H9 (cell line): ENCODE data around the gene RAP1GDS1. TPM values are rescaled to one million over a fixed set of nuclear protein-coding genes. Genes with fewer than 3 reads are reported as not detected.

ENCODE experiments used
- DNase-seq: peaks from one replicate; pipeline ENCODE4 v3.0.0-alpha.2; 2017
- H2AFZ ChIP-seq: one replicate; pipeline ENCODE4 v1.6.1; 2013; ENCODE audit warnings: mild to moderate bottlenecking, low read length, control low read depth, moderate library complexity
- H2AK5ac ChIP-seq: 2 replicates; pipeline ENCODE4 v1.6.1; 2013; ENCODE audit warnings: low read length, control low read depth, mixed read lengths; ENCODE audit not compliant: insufficient read length
- H2BK120ac ChIP-seq: one replicate; pipeline ENCODE4 v1.6.1; 2013; ENCODE audit warnings: low read depth, mild to moderate bottlenecking, low read length, control low read depth, inconsistent platforms; ENCODE audit not compliant: poor library complexity, severe bottlenecking
- H2BK12ac ChIP-seq: 2 replicates; pipeline ENCODE4 v1.6.1; 2013; ENCODE audit warnings: low read length, control low read depth, mixed read lengths, low read depth; ENCODE audit not compliant: insufficient read length
- H2BK15ac ChIP-seq: 2 replicates; pipeline ENCODE4 v1.6.1; 2013; ENCODE audit warnings: low read depth, low read length, control low read depth
- H2BK20ac ChIP-seq: one replicate; pipeline ENCODE4 v1.6.1; 2013; ENCODE audit warnings: low read depth, mild to moderate bottlenecking, low read length, control low read depth, inconsistent platforms; ENCODE audit not compliant: poor library complexity, severe bottlenecking
- H2BK5ac ChIP-seq: 2 replicates; pipeline ENCODE4 v1.6.1; 2013; ENCODE audit warnings: low read length, control low read depth, mixed read lengths; ENCODE audit not compliant: insufficient read length
- H3K14ac ChIP-seq: 2 replicates; pipeline ENCODE4 v1.6.1; 2013; ENCODE audit warnings: low read length, control low read depth; ENCODE audit not compliant: insufficient read depth
- H3K18ac ChIP-seq: 2 replicates; pipeline ENCODE4 v1.6.1; 2013; ENCODE audit warnings: low read depth, mild to moderate bottlenecking, mixed read lengths, low read length, control low read depth; ENCODE audit not compliant: insufficient read length
- H3K23ac ChIP-seq: 2 replicates; pipeline ENCODE4 v1.6.1; 2013; ENCODE audit warnings: low read length, control low read depth, mixed read lengths, low read depth; ENCODE audit not compliant: insufficient read length
- H3K23me2 ChIP-seq: 2 replicates; pipeline ENCODE4 v1.6.1; 2013; ENCODE audit warnings: low read depth, mild to moderate bottlenecking, mixed read lengths, low read length, control low read depth; ENCODE audit not compliant: insufficient read length, poor library complexity, severe bottlenecking
- H3K27ac ChIP-seq: 2 replicates; pipeline ENCODE4 v1.5.1; 2013; ENCODE audit warnings: low read length, control low read depth, mixed read lengths, low read depth; ENCODE audit not compliant: insufficient read length
- H3K27me3 ChIP-seq: 2 replicates; pipeline ENCODE4 v1.6.1; 2013; ENCODE audit warnings: low read length, control low read depth, inconsistent platforms; ENCODE audit not compliant: insufficient read depth
- H3K4ac ChIP-seq: 2 replicates; pipeline ENCODE4 v1.6.1; 2013; ENCODE audit warnings: low read depth, mild to moderate bottlenecking, control low read depth, inconsistent platforms, low read length, moderate library complexity
- H3K4me1 ChIP-seq: 2 replicates; pipeline ENCODE4 v1.6.1; 2013; ENCODE audit warnings: low read length, control low read depth, inconsistent platforms; ENCODE audit not compliant: insufficient read depth
- H3K4me2 ChIP-seq: 2 replicates; pipeline ENCODE4 v1.6.1; 2013; ENCODE audit warnings: low read length, control low read depth, mixed read lengths; ENCODE audit not compliant: insufficient read length, insufficient read depth
- H3K56ac ChIP-seq: 2 replicates; pipeline ENCODE4 v1.6.1; 2013; ENCODE audit warnings: low read depth, mild to moderate bottlenecking, mixed read lengths, low read length, control low read depth; ENCODE audit not compliant: insufficient read length
- H3K79me1 ChIP-seq: 2 replicates; pipeline ENCODE4 v1.6.1; 2013; ENCODE audit warnings: low read depth, mild to moderate bottlenecking, moderate library complexity, low read length, control low read depth, inconsistent platforms; ENCODE audit not compliant: insufficient read depth, poor library complexity, severe bottlenecking
- H3K79me2 ChIP-seq: 2 replicates; pipeline ENCODE4 v1.6.1; 2013; ENCODE audit warnings: low read length, control low read depth, inconsistent platforms; ENCODE audit not compliant: insufficient read depth
- H3K9ac ChIP-seq: 2 replicates; pipeline ENCODE4 v1.6.1; 2013; ENCODE audit warnings: low read length, control low read depth, mixed read lengths; ENCODE audit not compliant: insufficient read length; ENCODE audit errors: extremely low read depth
- H3K9me3 ChIP-seq: one replicate; pipeline ENCODE4 v1.6.1; 2013; ENCODE audit warnings: low read depth, low read length, inconsistent platforms; ENCODE audit not compliant: control insufficient read depth
- H3T11ph ChIP-seq: one replicate; pipeline ENCODE4 v1.6.1; 2013; ENCODE audit warnings: mild to moderate bottlenecking, low read length, control low read depth, inconsistent platforms
- H4K20me1 ChIP-seq: one replicate; pipeline ENCODE4 v1.6.1; 2013; ENCODE audit not compliant: control insufficient read depth, insufficient read length, insufficient read depth
- H4K5ac ChIP-seq: 2 replicates; pipeline ENCODE4 v1.6.1; 2013; ENCODE audit warnings: low read depth, mild to moderate bottlenecking, mixed read lengths, low read length, control low read depth; ENCODE audit not compliant: insufficient read length
- H4K8ac ChIP-seq: replicated peaks from 2 replicates; pipeline ENCODE4 v1.6.1; 2013; ENCODE audit warnings: low read length, control low read depth, mixed read lengths, low read depth; ENCODE audit not compliant: insufficient read length
- H4K91ac ChIP-seq: 2 replicates; pipeline ENCODE4 v1.6.1; 2013; ENCODE audit warnings: low read depth, mild to moderate bottlenecking, moderate library complexity, mixed read lengths, low read length, control low read depth; ENCODE audit not compliant: insufficient read length
- H3K27ac Mint-ChIP-seq, 3 experiments: 2 replicates in 2 of 3; 3 replicates in 1 of 3; pipeline ENCODE4 v1.8.0; 2020 to 2021; ENCODE audit warnings: mixed read lengths in 3 of 3, mild to moderate bottlenecking in 1 of 3, moderate library complexity in 1 of 3
- H3K27me3 Mint-ChIP-seq: 2 replicates; pipeline ENCODE4 v1.8.0; 2021; ENCODE audit warnings: low read depth, mild to moderate bottlenecking, moderate library complexity, mixed read lengths
- H3K36me3 Mint-ChIP-seq, 3 experiments: 2 replicates in 2 of 3; 3 replicates in 1 of 3; pipeline ENCODE4 v1.8.0; 2020 to 2021; ENCODE audit warnings: low read depth in 3 of 3, mixed read lengths in 3 of 3; ENCODE audit not compliant: insufficient read depth in 1 of 3
- H3K4me1 Mint-ChIP-seq, 2 experiments: 2 replicates each; pipeline ENCODE4 v1.8.0; 2020; ENCODE audit warnings: mixed read lengths in 2 of 2
- H3K4me3 Mint-ChIP-seq, 2 experiments: 2 replicates in 1 of 2; 3 replicates in 1 of 2; pipeline ENCODE4 v1.8.0; 2020 to 2021; ENCODE audit warnings: mild to moderate bottlenecking in 2 of 2, mixed read lengths in 2 of 2, moderate library complexity in 1 of 2
- H3K9me3 Mint-ChIP-seq, 2 experiments: 2 replicates in 1 of 2; 3 replicates in 1 of 2; pipeline ENCODE4 v1.8.0; 2020; ENCODE audit warnings: mild to moderate bottlenecking in 2 of 2, mixed read lengths in 2 of 2, moderate library complexity in 1 of 2
- WGBS: extraction: QIAGEN DNeasy Blood & Tissue Kit; methylation state at CpG from one replicate; pipeline ENCODE4 v1.1.7; 2013; ENCODE audit warnings: missing lambda C conversion rate, low lambda C conversion rate, mixed read lengths; ENCODE audit not compliant: insufficient read length; ENCODE audit errors: extremely low coverage; 5-methylcytosine and 5-hydroxymethylcytosine counted together
- total RNA-seq: library from RNA; stranded (reverse); gene quantifications from 2 replicates; pipeline ENCODE4 v1.2.1, GENCODE V29; 2021
- TF ChIP-seq, protein P1 (sequence below): fragments of 200-600 bp; sonication (generic); conservative IDR thresholded peaks from 3 replicates; pipeline ENCODE4 v1.8.0; 2021; ENCODE audit warnings: antibody characterized with exemption, mild to moderate bottlenecking

The RAP1GDS1 gene
- total RNA-seq, 1 experiment from 2014 or later, result 25.2 TPM

DNA sequence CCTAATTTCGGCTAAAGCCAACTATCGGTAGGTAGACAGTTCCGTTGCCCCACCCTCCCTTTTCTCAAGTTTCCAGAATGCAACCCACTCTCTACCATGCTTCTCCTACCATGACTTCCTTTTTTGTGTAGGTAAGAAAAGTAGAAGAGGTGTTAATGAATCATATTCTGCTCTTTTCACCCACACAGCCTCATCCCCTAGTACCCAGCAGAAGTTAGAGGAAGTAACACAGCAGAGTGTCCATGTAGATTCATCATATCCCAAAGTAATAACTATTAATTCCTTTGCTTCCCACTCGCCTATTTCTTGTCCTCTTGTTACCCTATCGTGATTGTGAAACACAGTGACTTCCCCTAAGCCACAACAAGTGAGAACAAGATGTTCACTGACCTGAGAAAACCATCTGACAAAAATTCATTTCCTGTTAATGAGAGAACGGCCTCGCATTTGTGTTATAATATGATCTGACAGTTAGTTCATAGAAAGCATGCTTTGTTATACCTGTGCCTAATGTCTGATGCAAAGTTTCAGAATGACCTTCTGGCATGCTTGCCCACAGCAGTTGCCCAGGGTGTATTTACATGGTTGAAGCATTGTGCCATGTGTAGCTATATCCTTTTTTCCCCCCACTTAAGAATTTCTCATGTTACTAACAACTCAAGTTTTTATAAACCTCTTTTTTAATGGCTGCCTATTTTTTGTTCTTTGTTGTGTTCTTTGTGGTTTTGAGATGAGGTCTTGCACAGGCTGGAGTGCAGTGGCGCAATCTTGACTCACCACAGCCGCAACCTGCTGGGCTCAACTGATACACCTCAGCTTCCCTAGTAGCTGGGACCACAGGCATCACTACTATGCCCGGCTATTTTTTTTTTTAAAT lies 185.6 kb downstream of the RAP1GDS1 start:
- no peak overlapping the region for H3K18ac ChIP-seq
- H3K79me2 ChIP-seq, result no peaks in the 10 kb centered on the region
- H3K4me1 ChIP-seq, result no peaks in the 10 kb centered on the region
- no peak overlapping the region for H2BK5ac ChIP-seq
- H3K4me2 ChIP-seq, result no peak overlapping the region
- H4K8ac ChIP-seq, result no peak overlapping the region
- no peaks in the 10 kb centered on the region for H4K20me1 ChIP-seq
- no peak overlapping the region for H3K4ac ChIP-seq
- TF ChIP-seq, protein P1, sequence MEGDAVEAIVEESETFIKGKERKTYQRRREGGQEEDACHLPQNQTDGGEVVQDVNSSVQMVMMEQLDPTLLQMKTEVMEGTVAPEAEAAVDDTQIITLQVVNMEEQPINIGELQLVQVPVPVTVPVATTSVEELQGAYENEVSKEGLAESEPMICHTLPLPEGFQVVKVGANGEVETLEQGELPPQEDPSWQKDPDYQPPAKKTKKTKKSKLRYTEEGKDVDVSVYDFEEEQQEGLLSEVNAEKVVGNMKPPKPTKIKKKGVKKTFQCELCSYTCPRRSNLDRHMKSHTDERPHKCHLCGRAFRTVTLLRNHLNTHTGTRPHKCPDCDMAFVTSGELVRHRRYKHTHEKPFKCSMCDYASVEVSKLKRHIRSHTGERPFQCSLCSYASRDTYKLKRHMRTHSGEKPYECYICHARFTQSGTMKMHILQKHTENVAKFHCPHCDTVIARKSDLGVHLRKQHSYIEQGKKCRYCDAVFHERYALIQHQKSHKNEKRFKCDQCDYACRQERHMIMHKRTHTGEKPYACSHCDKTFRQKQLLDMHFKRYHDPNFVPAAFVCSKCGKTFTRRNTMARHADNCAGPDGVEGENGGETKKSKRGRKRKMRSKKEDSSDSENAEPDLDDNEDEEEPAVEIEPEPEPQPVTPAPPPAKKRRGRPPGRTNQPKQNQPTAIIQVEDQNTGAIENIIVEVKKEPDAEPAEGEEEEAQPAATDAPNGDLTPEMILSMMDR, result no peak
- H2AK5ac ChIP-seq, result no peak overlapping the region
- Mint-ChIP-seq H3K9me3 (no peaks in the 10 kb centered on the region), H3K4me3 (no peak overlapping the region), H3K4me1 (no peaks in the 10 kb centered on the region), H3K27me3 (no peaks in the 10 kb centered on the region), H3K36me3 (peaks cover 0 to 7% (median 1%) of the 10 kb centered on the region in 3 experiments; a peak in 3 of 7 replicates), H3K27ac (no peak overlapping the region)
- no peak overlapping the region for H2BK20ac ChIP-seq
- no peaks in the 10 kb centered on the region for H3K9me3 ChIP-seq
- no peak overlapping the region for H2AFZ ChIP-seq
- H3K79me1 ChIP-seq, result no peaks in the 10 kb centered on the region
- H2BK12ac ChIP-seq, result no peak overlapping the region
- DNase-seq, result no peak
- H2BK120ac ChIP-seq, result no peak overlapping the region
- no peak overlapping the region for H3K23ac ChIP-seq
- H3K14ac ChIP-seq, result no peak overlapping the region
- H3K9ac ChIP-seq, result no peak overlapping the region
- no peak overlapping the region for H3T11ph ChIP-seq
- no peak overlapping the region for H3K56ac ChIP-seq
- no peak overlapping the region for H3K27ac ChIP-seq
- no CpG with 5 or more reads among the region's 10 CpGs for WGBS
- H2BK15ac ChIP-seq, result no peak overlapping the region
- no peaks in the 10 kb centered on the region for H3K27me3 ChIP-seq
- no peak overlapping the region for H4K5ac ChIP-seq
- no peak overlapping the region for H4K91ac ChIP-seq
- no peaks in the 10 kb centered on the region for H3K23me2 ChIP-seq
